HCT116 (cell line): ENCODE results near the gene AMBP. TPM values are rescaled to one million over a fixed set of nuclear protein-coding genes. Genes with fewer than 3 reads are reported as not detected.

ENCODE experiments used
- ATAC-seq: fragments of 200-7000 bp; cut with Tn5 transposase; 2 replicates; pipeline ENCODE4 v1.9.1; 2020; ENCODE audit warnings: mild to moderate bottlenecking, moderate library complexity
- BruUV-seq: library from RNA; stranded (reverse); fragments of 400-500 nt; replicated peaks from 2 replicates; lab custom pipeline; 2021; lab: Mats Ljungman, UMichigan
- CTCF ChIA-PET: fragments of 300-600 bp; sonication (Branson Sonifier 250); formaldehyde crosslinking; loops from one replicate; lab custom pipeline; 2021; ENCODE audit warnings: antibody characterized with exemption; lab: Charles Lee
- POLR2A ChIA-PET: fragments of 300-600, 350-600 bp; sonication (Branson Sonifier 250); formaldehyde crosslinking; loops from one replicate; lab custom pipeline; 2021; ENCODE audit warnings: antibody characterized with exemption; lab: Charles Lee
- RAD21 ChIA-PET, 2 experiments: fragments of 300-600 bp; sonication (Branson Sonifier 250); formaldehyde crosslinking; loops; one replicate each; lab custom pipeline; 2023; ENCODE audit warnings: low total read pairs in 2 of 2; ENCODE audit not compliant: uncharacterized antibody in 2 of 2, unreplicated experiment in 2 of 2, low non-redundant PET in 1 of 2; lab: Charles Lee
- DNase-seq: peaks from one replicate; pipeline ENCODE4 v3.0.0-alpha.2; 2010; ENCODE audit warnings: low read depth, low spot score
- H2AFZ ChIP-seq: fragments of 200-600 bp; shearing (Covaris generic), sonication (generic); 2 replicates; pipeline ENCODE4 v1.6.1; 2017; ENCODE audit warnings: low read depth, mixed run types, mixed read lengths, antibody characterized with exemption, low read length; ENCODE audit not compliant: poor library complexity, severe bottlenecking
- H3K27ac ChIP-seq: 2 replicates; pipeline ENCODE4 v1.5.1; 2012; ENCODE audit warnings: low read depth, low read length
- H3K27me3 ChIP-seq: fragments of 200-600 bp; sonication (generic); 2 replicates; pipeline ENCODE4 v1.6.1; 2016; ENCODE audit warnings: mixed run types, low read length, mixed read lengths; ENCODE audit not compliant: insufficient read depth
- H3K36me3 ChIP-seq, 2 experiments: fragments of 200-500 bp in 1 of 2; fragments of 200-600 bp in 1 of 2; sonication (Bioruptor generic) in 1 of 2; sonication (generic) in 1 of 2; 2 replicates each; pipeline versions ENCODE4 v1.5.1 to v1.6.1; 2014 to 2016; ENCODE audit warnings: low read length in 2 of 2, inconsistent platforms in 1 of 2, mixed read lengths in 1 of 2, mixed run types in 1 of 2; ENCODE audit not compliant: insufficient read depth in 2 of 2, control insufficient read depth in 1 of 2
- H3K4me1 ChIP-seq, 2 experiments: fragments of 200-600 bp in 1 of 2; sonication (generic) in 1 of 2; 2 replicates each; pipeline versions ENCODE4 v1.5.1 to v1.6.1; 2012 to 2017; ENCODE audit warnings: low read length in 2 of 2, inconsistent platforms in 1 of 2, mild to moderate bottlenecking in 1 of 2, mixed read lengths in 1 of 2, mixed run types in 1 of 2, moderate library complexity in 1 of 2; ENCODE audit not compliant: insufficient read depth in 2 of 2, control insufficient read depth in 1 of 2
- H3K4me2 ChIP-seq: fragments of 200-600 bp; sonication (generic); 2 replicates; pipeline ENCODE4 v1.6.1; 2017; ENCODE audit warnings: mixed run types, low read length, mixed read lengths
- H3K4me3 ChIP-seq, 2 experiments: fragments of 200-600 bp in 1 of 2; sonication (generic) in 1 of 2; replicated peaks in 1 of 2; 2 replicates each; pipeline ENCODE4 v1.5.1; 2011 to 2016; ENCODE audit warnings: low read length in 2 of 2, control low read depth in 1 of 2, low read depth in 1 of 2, mild to moderate bottlenecking in 1 of 2, mixed read lengths in 1 of 2, mixed run types in 1 of 2
- H3K79me2 ChIP-seq: fragments of 200-600 bp; sonication (generic); 2 replicates; pipeline ENCODE4 v1.6.1; 2017; ENCODE audit warnings: mild to moderate bottlenecking, mixed run types, low read length, moderate library complexity, mixed read lengths; ENCODE audit not compliant: insufficient read depth
- H3K9ac ChIP-seq: fragments of 200-600 bp; sonication (generic); 2 replicates; pipeline ENCODE4 v1.6.1; 2016; ENCODE audit warnings: low read length, mixed read lengths
- H3K9me2 ChIP-seq: fragments of 200-600 bp; sonication (generic), shearing (Covaris generic); 2 replicates; pipeline ENCODE4 v1.6.1; 2017; ENCODE audit warnings: mixed run types, mild to moderate bottlenecking, moderate library complexity; ENCODE audit not compliant: insufficient read depth
- H3K9me3 ChIP-seq, 2 experiments: fragments of 200-500 bp in 1 of 2; fragments of 200-600 bp in 1 of 2; sonication (Bioruptor generic) in 1 of 2; sonication (generic) in 1 of 2; 2 replicates each; pipeline ENCODE4 v1.6.1; 2014 to 2017; ENCODE audit warnings: low read length in 2 of 2, mixed read lengths in 2 of 2, inconsistent platforms in 1 of 2, low read depth in 1 of 2, mild to moderate bottlenecking in 1 of 2, mixed run types in 1 of 2, moderate library complexity in 1 of 2; ENCODE audit not compliant: control insufficient read depth in 1 of 2, insufficient read depth in 1 of 2
- H4K20me1 ChIP-seq: fragments of 200-600 bp; sonication (generic), shearing (Covaris generic); 2 replicates; pipeline ENCODE4 v1.6.1; 2017; ENCODE audit warnings: mixed run types, mild to moderate bottlenecking, moderate library complexity; ENCODE audit not compliant: insufficient read depth
- CBX3 ChIP-seq: IDR thresholded peaks from 2 replicates; pipeline ENCODE4 v1.6.1; 2012; ENCODE audit warnings: low read depth
- EGR1 ChIP-seq: IDR thresholded peaks from 2 replicates; pipeline ENCODE4 v1.6.1; 2012; ENCODE audit warnings: low read depth
- EZH2 ChIP-seq: fragments of 200-600 bp; sonication (generic); IDR thresholded peaks from 2 replicates; pipeline ENCODE4 v1.6.1; 2017; ENCODE audit warnings: antibody characterized with exemption, mixed run types
- EZH2phosphoT487 ChIP-seq: fragments of 200-600 bp; IDR thresholded peaks from 2 replicates; pipeline ENCODE4 v1.6.1; 2018; ENCODE audit warnings: antibody characterized with exemption, borderline replicate concordance
- FOSL1 ChIP-seq: IDR thresholded peaks from 2 replicates; pipeline ENCODE4 v1.6.1; 2012; ENCODE audit warnings: low read depth
- JUND ChIP-seq: IDR thresholded peaks from 2 replicates; pipeline ENCODE4 v1.6.1; 2012
- POLR2A ChIP-seq: IDR thresholded peaks from 2 replicates; pipeline ENCODE4 v1.7.0; 2011; ENCODE audit warnings: borderline replicate concordance; ENCODE audit not compliant: insufficient read depth, insufficient read length; ENCODE audit errors: extremely low read depth
- POLR2AphosphoS5 ChIP-seq: IDR thresholded peaks from 2 replicates; pipeline ENCODE4 v1.6.1; 2011; ENCODE audit warnings: mild to moderate bottlenecking, low read depth, low read length, moderate library complexity
- SIN3A ChIP-seq: IDR thresholded peaks from 2 replicates; pipeline ENCODE4 v1.6.1; 2012; ENCODE audit warnings: low read depth
- TCF7L2 ChIP-seq: IDR thresholded peaks from 2 replicates; pipeline ENCODE4 v1.7.0; 2011; ENCODE audit warnings: borderline replicate concordance, inconsistent platforms; ENCODE audit not compliant: insufficient read depth, insufficient read length; ENCODE audit errors: extremely low read depth
- YY1 ChIP-seq: IDR thresholded peaks from 2 replicates; pipeline ENCODE4 v1.6.1; 2011; ENCODE audit warnings: low read length, low read depth, moderate library complexity, mild to moderate bottlenecking; ENCODE audit not compliant: insufficient replicate concordance; ENCODE audit errors: extremely low read depth
- ZFX ChIP-seq: fragments of 450-650 bp; IDR thresholded peaks from 2 replicates; pipeline ENCODE4 v1.6.1; 2017
- intact Hi-C: fragments of 100-400 bp; cut with micrococcal nuclease; formaldehyde crosslinking; loops from 2 replicates; pipeline ENCODE4 v1.10.0; 2022
- total RNA-seq: library from RNA; stranded (reverse); gene quantifications from one replicate; pipeline ENCODE4 v1.2.1, GENCODE V29; 2021; ENCODE audit not compliant: unreplicated experiment
- TF ChIP-seq, protein P1 (sequence below): IDR thresholded peaks from 2 replicates; pipeline ENCODE4 v1.6.1; 2012
- TF ChIP-seq, protein P2 (sequence below): IDR thresholded peaks from 2 replicates; pipeline ENCODE4 v1.6.1; 2012

AMBP gene
- total RNA-seq, 1 experiment from 2014 or later = 1.9 TPM

DNA sequence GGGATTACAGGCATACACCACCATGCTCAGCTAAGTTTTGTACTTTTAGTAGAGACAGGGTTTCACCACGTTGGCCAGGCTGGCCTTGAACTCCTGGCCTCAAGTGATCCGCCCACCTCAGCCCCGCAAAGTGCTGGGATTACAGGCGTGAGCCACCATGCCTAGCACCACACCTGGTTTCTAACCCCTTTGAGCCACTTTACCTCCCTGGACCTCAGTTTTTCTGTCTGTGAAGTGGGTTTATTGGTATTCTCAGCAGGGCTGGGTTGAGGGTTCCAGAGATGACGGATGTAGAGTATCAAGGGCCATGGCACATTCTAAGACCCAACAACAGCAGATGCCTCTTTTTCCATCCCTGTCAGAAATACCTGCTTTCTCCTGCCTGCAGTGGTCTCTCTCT is 38.6 kb downstream of the AMBP start:
- RAD21 ChIA-PET = no interaction called here
- intact Hi-C loops = no loop called here
- no peaks in the 10 kb centered on the region for H3K4me1 ChIP-seq
- H3K9ac ChIP-seq = no peak overlapping the region
- no peak for DNase-seq
- no peaks in the 10 kb centered on the region for H3K9me3 ChIP-seq
- TF ChIP-seq EGR1 (no peak), CBX3 (no peak)
- TF ChIP-seq, protein P1, sequence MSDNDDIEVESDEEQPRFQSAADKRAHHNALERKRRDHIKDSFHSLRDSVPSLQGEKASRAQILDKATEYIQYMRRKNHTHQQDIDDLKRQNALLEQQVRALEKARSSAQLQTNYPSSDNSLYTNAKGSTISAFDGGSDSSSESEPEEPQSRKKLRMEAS = no peak
- TF ChIP-seq, protein P2, sequence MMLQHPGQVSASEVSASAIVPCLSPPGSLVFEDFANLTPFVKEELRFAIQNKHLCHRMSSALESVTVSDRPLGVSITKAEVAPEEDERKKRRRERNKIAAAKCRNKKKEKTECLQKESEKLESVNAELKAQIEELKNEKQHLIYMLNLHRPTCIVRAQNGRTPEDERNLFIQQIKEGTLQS = no peak
- no peak overlapping the region for H3K27ac ChIP-seq
- H3K27me3 ChIP-seq = no peaks in the 10 kb centered on the region
- BruUV-seq = no TSS peak
- no peaks in the 10 kb centered on the region for H3K36me3 ChIP-seq
- no peak overlapping the region for H2AFZ ChIP-seq
- POLR2A ChIA-PET = no interaction called here
- H3K79me2 ChIP-seq = no peaks in the 10 kb centered on the region
- no peaks in the 10 kb centered on the region for H4K20me1 ChIP-seq
- ATAC-seq = no peak
- no peak overlapping the region for H3K4me2 ChIP-seq
- CTCF ChIA-PET = interaction anchor here (1.2 kb wide), 1 partner anchor 8 kb away, joined by 4 read pairs; no protein-coding TSS in a partner anchor
- H3K9me2 ChIP-seq = no peaks in the 10 kb centered on the region
- H3K4me3 ChIP-seq = no peak overlapping the region

DNA sequence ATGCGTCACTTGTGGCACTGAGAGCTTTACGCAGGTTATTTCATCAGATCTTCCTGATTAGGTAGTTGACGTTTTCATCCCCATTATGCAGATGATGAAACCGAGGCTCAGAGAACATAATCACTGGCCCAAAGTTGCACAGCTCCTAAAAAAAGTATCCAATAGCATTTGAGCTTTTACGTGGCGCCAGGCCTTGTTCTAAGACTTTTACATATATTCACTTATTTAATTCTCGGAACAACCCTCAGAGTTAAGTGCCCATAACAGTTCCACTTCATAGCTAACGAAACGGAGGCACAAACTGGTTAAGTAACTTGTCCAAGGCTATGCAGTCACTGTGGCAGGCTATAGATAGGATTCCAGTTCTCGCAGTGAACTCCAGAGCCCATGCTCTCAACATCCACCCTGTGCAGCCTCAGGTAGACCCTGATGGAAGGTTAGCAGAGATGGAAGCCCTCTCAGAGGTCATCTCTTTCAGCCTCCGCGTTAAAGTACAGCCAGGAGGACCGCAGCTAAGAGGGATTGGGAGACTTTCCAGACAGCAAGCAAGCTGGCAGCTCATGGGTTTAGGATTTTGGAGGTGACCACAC is 39.3 kb downstream of the AMBP start:
- no TSS peak for BruUV-seq
- H3K4me3 ChIP-seq = no peak overlapping the region
- H3K9ac ChIP-seq = no peak overlapping the region
- intact Hi-C loops = no loop called here
- no peak overlapping the region for H3K4me2 ChIP-seq
- no peaks in the 10 kb centered on the region for H3K36me3 ChIP-seq
- H3K27ac ChIP-seq = no peak overlapping the region
- ChIA-PET RAD21 (no interaction called here), CTCF (interaction anchor here (1.2 kb wide), 1 partner anchor 9 kb away, joined by 4 read pairs; no protein-coding TSS in a partner anchor), POLR2A (no interaction called here)
- no peaks in the 10 kb centered on the region for H4K20me1 ChIP-seq
- H3K4me1 ChIP-seq = no peaks in the 10 kb centered on the region
- H3K9me2 ChIP-seq = no peaks in the 10 kb centered on the region
- H3K9me3 ChIP-seq = no peaks in the 10 kb centered on the region
- H2AFZ ChIP-seq = no peak overlapping the region
- no peak for TF ChIP-seq TCF7L2
- no peak for TF ChIP-seq EZH2
- TF ChIP-seq CBX3 = no peak
- no peak for TF ChIP-seq JUND
- TF ChIP-seq EZH2phosphoT487 = no peak
- no peak for TF ChIP-seq POLR2A
- TF ChIP-seq EGR1 = no peak
- TF ChIP-seq POLR2AphosphoS5 = no peak
- TF ChIP-seq SIN3A = no peak
- TF ChIP-seq ZFX = no peak
- TF ChIP-seq, protein P1 = no peak
- TF ChIP-seq YY1 = no peak
- no peak for TF ChIP-seq FOSL1
- no peaks in the 10 kb centered on the region for H3K27me3 ChIP-seq
- no peak for ATAC-seq
- DNase-seq = no peak
- H3K79me2 ChIP-seq = no peaks in the 10 kb centered on the region
